Pancreas (tissue), 10 donors: Measurements from ENCODE around the gene ODAD3. TPM values are rescaled to one million over a fixed set of nuclear protein-coding genes. Genes with fewer than 3 reads are reported as not detected.

Experiments used
- ATAC-seq, 4 donors: fragments of 200-7000 bp; cut with Tn5 transposase; one replicate each; pipeline versions ENCODE4 v1.8.0 to v1.9.1; 2020; ENCODE audit warnings: mild to moderate bottlenecking in 4 of 4, moderate library complexity in 4 of 4
- DNase-seq, 6 donors: peaks; one replicate each; pipeline ENCODE4 v3.0.0-alpha.2; 2020
- FAIRE-seq: peaks from 2 replicates; lab custom pipeline; 2012; peaks lifted over from hg19 to GRCh38; lab: Jason Lieb, UNC
- H3K27ac ChIP-seq, 4 donors: fragments of 200-600 bp; sonication (generic); 1 replicate in 3 of 4; 2 replicates in 1 of 4; pipeline versions ENCODE4 v1.5.0 to v1.8.0; 2020
- H3K27me3 ChIP-seq, 4 donors: fragments of 200-600 bp; one replicate each; pipeline ENCODE4 v1.8.0; 2021
- H3K36me3 ChIP-seq, 3 donors: fragments of 200-600 bp; sonication (generic) in 1 of 3; one replicate each; pipeline versions ENCODE4 v1.5.0 to v1.8.0; 2020 to 2021
- H3K4me1 ChIP-seq, 3 donors: fragments of 200-600 bp; one replicate each; pipeline ENCODE4 v1.8.0; 2021
- H3K4me3 ChIP-seq, 4 donors: fragments of 200-600 bp; sonication (generic) in 2 of 4; one replicate each; pipeline versions ENCODE4 v1.5.0 to v1.8.0; 2020 to 2021
- H3K9me3 ChIP-seq, 4 donors: fragments of 200-600 bp; one replicate each; pipeline ENCODE4 v1.8.0; 2021
- WGBS, 2 donors: extraction: QIAGEN DNeasy Blood & Tissue Kit; methylation state at CpG; one replicate each; pipeline ENCODE4 v1.1.7; 2013; 5-methylcytosine and 5-hydroxymethylcytosine counted together
- intact Hi-C, 3 donors: fragments of 100-400 bp; cut with DNase I; formaldehyde crosslinking; loops; one replicate each; pipeline versions ENCODE4 v1.11.1 to v1.14.2; 2022
- polyA plus RNA-seq, 2 donors: library from polyadenylated mRNA; stranded (reverse); fragments of 200-250 nt; gene quantifications; one replicate each; pipeline ENCODE4 v1.2.3, GENCODE V29; 2013
- total RNA-seq, 6 donors: library from RNA; stranded (reverse); fragmentation: NEBNext Ultra II Directional in 4 of 6; extraction: Animal tissue kit (Norgen Biotek cat#: 25700) in 4 of 6; gene quantifications; one replicate each; pipeline versions ENCODE4 v1.2.1 to v1.2.4, GENCODE V29; 2021 to 2023
- TF ChIP-seq, protein P1 (sequence below), 4 donors: fragments of 200-600 bp; sonication (generic) in 3 of 4; IDR thresholded peaks; one replicate each; pipeline versions ENCODE4 v1.5.0 to v1.8.0; 2021; ENCODE audit warnings: antibody characterized with exemption in 4 of 4
- donor health status: healthy with polysubstance abuse.
- donor health status: DM: no; HTN: no; CAD: no; lungs with moderate emphysema.
- donor health status: DM: no; HTN: no; CAD: no.
- donor health status: control.
- donor health status: control.
- donor health status: Bipolar disorder and iron deficiency.
- donor health status: DM: yes; HTN: yes; CAD: no.
- donor health status: DM: no; HTN: no; CAD: no.
- donor health status: DM: no; HTN: no; CAD: no.
- donor health status: DM: yes; HTN: yes; CAD: no.

The ODAD3 gene
- total and polyA plus RNA-seq, 8 donors = 0.13 to 1.8 (median 0.38) TPM

DNA sequence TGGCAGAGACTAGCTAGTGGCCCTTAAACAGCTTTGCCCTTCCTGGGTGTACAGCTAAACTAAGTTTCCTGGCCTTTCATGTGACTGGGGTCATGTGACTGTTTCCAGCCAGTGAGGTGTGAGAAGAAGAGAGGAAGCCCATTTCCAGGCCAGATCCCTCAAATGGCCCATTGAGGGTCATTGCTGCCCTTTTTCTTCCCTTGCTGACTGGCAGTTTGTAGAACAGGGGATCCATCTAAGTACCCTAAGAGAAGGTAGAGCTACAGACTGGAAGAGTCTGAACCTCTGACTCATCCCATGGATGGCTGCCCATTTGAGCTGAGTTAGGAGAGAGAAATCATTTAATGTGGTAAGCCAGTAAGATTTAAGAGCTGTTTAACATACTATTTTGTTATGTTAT lies 57.7 kb downstream of the ODAD3 start:
- intact Hi-C loops = no loop called here
- DNase-seq (no peak), ATAC-seq (no peak), FAIRE-seq (no peak)
- TF ChIP-seq, protein P1, sequence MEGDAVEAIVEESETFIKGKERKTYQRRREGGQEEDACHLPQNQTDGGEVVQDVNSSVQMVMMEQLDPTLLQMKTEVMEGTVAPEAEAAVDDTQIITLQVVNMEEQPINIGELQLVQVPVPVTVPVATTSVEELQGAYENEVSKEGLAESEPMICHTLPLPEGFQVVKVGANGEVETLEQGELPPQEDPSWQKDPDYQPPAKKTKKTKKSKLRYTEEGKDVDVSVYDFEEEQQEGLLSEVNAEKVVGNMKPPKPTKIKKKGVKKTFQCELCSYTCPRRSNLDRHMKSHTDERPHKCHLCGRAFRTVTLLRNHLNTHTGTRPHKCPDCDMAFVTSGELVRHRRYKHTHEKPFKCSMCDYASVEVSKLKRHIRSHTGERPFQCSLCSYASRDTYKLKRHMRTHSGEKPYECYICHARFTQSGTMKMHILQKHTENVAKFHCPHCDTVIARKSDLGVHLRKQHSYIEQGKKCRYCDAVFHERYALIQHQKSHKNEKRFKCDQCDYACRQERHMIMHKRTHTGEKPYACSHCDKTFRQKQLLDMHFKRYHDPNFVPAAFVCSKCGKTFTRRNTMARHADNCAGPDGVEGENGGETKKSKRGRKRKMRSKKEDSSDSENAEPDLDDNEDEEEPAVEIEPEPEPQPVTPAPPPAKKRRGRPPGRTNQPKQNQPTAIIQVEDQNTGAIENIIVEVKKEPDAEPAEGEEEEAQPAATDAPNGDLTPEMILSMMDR (IDR thresholded peaks at IDR 0.05) = no peak
- H3K36me3 ChIP-seq = no peaks in the 10 kb centered on the region
- H3K4me3 ChIP-seq = no peak overlapping the region
- peaks cover 4 to 33% (median 5%) of the 10 kb centered on the region in 3 donors for H3K4me1 ChIP-seq
- H3K9me3 ChIP-seq = no peaks in the 10 kb centered on the region
- peak overlapping the region in 1 of 4 donors; percentile 22 for H3K27ac ChIP-seq
- no peaks in the 10 kb centered on the region for H3K27me3 ChIP-seq

DNA sequence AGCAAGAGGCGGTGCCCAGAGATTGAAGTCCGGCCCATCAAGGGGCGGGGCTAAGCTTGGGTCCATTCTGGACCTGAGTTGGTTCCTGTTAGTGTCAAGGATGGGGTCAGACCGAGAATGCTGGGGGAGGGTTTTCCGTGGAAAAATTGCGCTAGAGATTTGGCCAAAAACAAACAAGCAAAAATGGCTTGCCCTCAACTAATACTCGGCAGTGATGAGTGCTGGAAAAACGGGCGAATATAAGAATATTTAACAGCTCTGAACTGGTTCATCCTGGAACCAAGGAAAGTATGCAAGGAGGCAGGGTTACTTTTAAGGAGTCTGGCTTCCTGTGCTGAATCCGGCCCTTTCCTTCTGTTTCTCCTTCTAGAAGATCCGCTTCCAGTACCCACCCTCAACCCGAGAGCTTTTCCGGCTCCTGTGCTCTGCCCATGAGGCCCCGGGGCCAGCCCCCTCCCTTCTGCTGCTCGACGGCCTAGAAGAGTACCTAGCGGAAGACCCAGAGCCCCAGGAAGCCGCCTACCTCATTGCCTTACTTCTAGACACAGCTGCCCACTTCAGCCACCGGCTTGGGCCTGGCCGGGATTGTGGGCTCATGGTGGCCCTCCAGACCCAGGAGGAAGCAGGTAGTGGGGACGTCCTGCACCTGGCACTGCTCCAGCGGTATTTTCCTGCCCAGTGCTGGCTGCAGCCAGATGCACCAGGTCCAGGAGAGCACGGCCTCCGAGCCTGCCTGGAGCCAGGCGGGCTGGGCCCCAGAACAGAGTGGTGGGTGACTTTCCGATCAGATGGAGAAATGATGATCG lies 59.6 kb downstream of the ODAD3 start:
- no peaks in the 10 kb centered on the region for H3K36me3 ChIP-seq
- ATAC-seq = peak in 2 of 4 donors; percentile 1 to 4
- no peak for FAIRE-seq
- H3K4me1 ChIP-seq = peaks cover 4 to 31% (median 5%) of the 10 kb centered on the region in 3 donors
- 15 to 17% methylated on average over 27 of the region's 27 CpGs for WGBS, 2 donors
- DNase-seq = peak; percentile 37 to 85 (median 64)
- TF ChIP-seq, protein P1 (IDR thresholded peaks at IDR 0.05) = no peak
- H3K4me3 ChIP-seq = peak overlapping the region; percentile 5 to 51 (median 28)
- no peaks in the 10 kb centered on the region for H3K27me3 ChIP-seq
- intact Hi-C loops = no loop called here
- no peaks in the 10 kb centered on the region for H3K9me3 ChIP-seq
- peak overlapping the region; percentile 54 to 97 (median 69) for H3K27ac ChIP-seq

DNA sequence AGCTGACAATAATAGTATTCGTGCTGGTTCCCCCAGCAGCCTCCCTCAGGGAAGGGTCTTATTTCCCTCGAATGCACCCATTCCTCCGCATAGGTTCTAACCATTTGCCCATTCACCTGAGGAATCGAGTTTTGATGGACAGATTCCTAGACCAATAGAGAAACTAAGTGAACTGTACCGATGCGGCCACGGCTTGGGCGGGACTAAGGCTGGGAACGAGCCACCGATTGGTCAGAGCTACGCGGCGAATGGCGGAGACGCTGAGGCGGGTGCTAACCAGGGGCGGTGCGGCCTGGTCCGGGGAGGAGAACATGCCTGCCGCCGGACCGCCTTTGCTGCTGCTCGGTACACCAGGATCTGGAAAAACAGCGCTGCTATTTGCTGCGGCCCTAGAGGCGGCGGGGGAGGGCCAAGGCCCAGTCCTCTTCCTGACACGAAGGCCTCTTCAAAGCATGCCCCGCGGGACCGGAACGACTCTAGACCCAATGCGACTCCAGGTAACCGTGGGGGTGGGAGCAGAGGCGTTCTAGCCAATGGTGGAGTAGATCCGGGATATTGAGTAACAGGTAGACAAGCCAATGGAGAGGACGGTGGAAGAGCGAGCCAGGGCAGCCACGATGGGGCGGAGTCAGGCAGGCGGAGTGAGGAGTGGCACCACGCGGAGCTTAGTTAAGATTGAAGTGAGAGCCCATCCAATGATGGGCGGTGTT lies 60.3 kb downstream of the ODAD3 start, which contains the start of gene SWSAP1:
Gene SWSAP1 (plus strand): TSS at position 234 of the 710 bp plus-strand sequence. CDS start 15 bp downstream, at position 249.
- TF ChIP-seq, protein P1 (IDR thresholded peaks at IDR 0.05) = no peak
- ATAC-seq (peak; percentile 92 to 94 (median 92)), FAIRE-seq (peak; percentile 94), DNase-seq (peak; percentile 95 to 99 (median 99))
- Histone ChIP-seq H3K4me1 (peaks cover 4 to 28% (median 5%) of the 10 kb centered on the region in 3 donors), H3K4me3 (peak within 1 kb of the TSS; percentile 33 to 51 (median 46)), H3K27ac (peak within 1 kb of the TSS; percentile 79 to 97 (median 93)), H3K9me3 (no peaks in the 10 kb centered on the region), H3K36me3 (no peaks in the 10 kb centered on the region), H3K27me3 (no peaks in the 10 kb centered on the region)
- 0% methylated on average over 44 of the region's 44 CpGs for WGBS, 2 donors
- intact Hi-C loops = no loop called here

DNA sequence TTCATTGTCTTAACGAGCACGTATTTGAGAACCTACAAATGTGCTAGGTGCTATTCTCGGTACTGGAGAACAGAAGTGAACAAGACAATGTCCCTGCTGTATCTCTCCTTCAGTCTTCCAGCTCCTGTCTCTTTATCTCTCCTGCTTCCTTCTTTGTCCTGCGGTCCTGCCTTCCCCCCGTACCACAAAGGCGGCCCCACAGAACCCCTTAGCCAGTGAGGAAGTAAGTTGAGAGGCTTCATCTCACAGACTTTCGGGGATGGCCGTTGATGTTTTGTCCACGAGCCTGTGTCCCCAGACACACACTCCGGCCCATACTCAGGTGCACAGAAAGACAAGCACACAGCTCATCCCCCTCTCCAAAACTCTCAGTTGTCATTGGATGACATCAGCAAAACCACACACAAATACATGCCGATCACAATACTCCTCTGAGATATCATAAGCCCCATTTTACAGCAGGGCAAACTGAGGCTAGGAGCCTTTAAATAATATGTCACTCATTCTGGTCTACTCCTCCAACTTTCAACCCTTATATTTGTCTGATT lies 61.0 kb downstream of the ODAD3 start:
- Histone ChIP-seq H3K4me1 (peaks cover 4 to 28% (median 5%) of the 10 kb centered on the region in 3 donors), H3K4me3 (peak overlapping the region; percentile 33 to 51 (median 46)), H3K27ac (peak overlapping the region; percentile 79 to 97 (median 93)), H3K36me3 (no peaks in the 10 kb centered on the region), H3K27me3 (no peaks in the 10 kb centered on the region), H3K9me3 (no peaks in the 10 kb centered on the region)
- DNase-seq (peak in 1 of 6 donors; percentile 22), ATAC-seq (no peak), FAIRE-seq (no peak)
- intact Hi-C loops = no loop called here
- WGBS, 2 donors = 37 to 41% methylated on average over 11 of the region's 11 CpGs
- TF ChIP-seq, protein P1 (IDR thresholded peaks at IDR 0.05) = no peak
